Left ventricle myocardium inferior (tissue), 1 donor: Measurements from ENCODE around the gene ATN1. TPM values are rescaled to one million over a fixed set of nuclear protein-coding genes. Genes with fewer than 3 reads are reported as not detected.

ENCODE experiments used
- DNase-seq: peaks from one replicate; pipeline ENCODE4 v3.0.0-alpha.2; 2020
- H3K27ac ChIP-seq: fragments of 200-600 bp; replicated peaks from 2 replicates; pipeline ENCODE4 v1.8.0; 2021
- H3K27me3 ChIP-seq: fragments of 200-600 bp; 2 replicates; pipeline ENCODE4 v1.8.0; 2021; ENCODE audit warnings: low read depth
- H3K36me3 ChIP-seq: fragments of 200-600 bp; 2 replicates; pipeline ENCODE4 v1.8.0; 2021
- H3K4me1 ChIP-seq: fragments of 200-600 bp; 2 replicates; pipeline ENCODE4 v1.8.0; 2021
- H3K4me3 ChIP-seq: fragments of 200-600 bp; 2 replicates; pipeline ENCODE4 v1.8.0; 2021; ENCODE audit warnings: mild to moderate bottlenecking, moderate library complexity
- H3K9me3 ChIP-seq: fragments of 200-600 bp; replicated peaks from 2 replicates; pipeline ENCODE4 v1.8.0; 2021
- intact Hi-C: fragments of 100-400 bp; cut with micrococcal nuclease; formaldehyde crosslinking; loops from one replicate; pipeline ENCODE4 v1.11.0; 2022
- total RNA-seq: library from RNA; stranded (reverse); fragmentation: NEBNext Ultra II Directional; extraction: Animal tissue kit (Norgen Biotek cat#: 25700); gene quantifications from one replicate; pipeline ENCODE4 v1.2.1, GENCODE V29; 2021
- TF ChIP-seq, protein P1 (sequence below): fragments of 200-600 bp; IDR thresholded peaks from 2 replicates; pipeline ENCODE4 v1.8.0; 2021; ENCODE audit warnings: antibody characterized with exemption, mild to moderate bottlenecking, borderline replicate concordance
- donor health status: DM: no; HTN: yes; CAD: no; lungs with severe emphysema.

The ATN1 gene
- total RNA-seq, 1 donor from 2014 or later = 71.4 TPM

DNA sequence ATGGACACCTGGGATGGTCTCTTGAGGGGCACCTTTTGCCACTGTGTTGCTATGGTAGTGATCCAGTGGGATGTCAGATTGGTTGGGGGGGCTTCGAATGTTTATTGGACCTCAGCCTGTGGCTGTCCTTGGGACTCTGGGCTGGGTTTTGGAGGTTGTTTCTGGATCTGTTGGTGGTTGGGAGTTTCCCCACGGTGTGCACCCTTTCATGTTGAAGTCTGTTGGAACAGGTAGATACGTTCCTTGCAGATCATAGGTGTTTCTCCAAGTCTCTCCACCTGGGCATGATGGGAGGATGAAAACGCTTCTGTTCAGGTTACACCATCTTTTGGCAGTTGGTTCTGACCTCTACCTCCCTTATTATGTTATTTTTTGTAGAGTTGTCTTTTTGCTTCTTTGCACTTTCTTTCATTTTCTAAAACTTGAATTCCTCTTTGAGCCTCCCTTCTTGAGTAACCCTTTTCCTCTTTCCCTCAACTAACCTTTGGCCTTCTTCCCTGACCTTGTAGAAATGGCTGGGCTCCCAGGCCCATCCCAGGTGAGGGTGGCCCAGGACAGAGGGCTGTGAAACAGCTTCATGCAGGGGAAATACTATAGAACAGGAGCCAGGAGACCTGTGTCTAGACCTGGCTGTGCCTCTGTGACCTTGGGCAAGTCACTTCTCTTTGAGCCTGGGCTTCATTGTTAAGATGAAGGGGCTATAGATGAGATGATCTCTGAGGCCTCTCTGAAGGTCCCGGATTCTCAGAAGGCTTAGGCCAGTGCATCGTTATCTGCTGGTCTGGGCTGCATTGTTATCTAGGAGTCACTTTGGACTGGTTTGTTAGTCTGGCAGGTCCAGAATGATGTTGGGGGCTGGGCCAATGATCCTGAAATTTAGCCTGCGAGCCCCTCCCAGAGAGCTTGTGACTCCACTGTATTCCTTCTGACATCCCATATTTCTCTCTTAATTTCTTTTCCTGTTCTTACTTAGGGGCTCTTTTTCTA, 2.0 kb downstream of the ATN1 start:
- intact Hi-C loops = no loop called here
- H3K27me3 ChIP-seq = no peaks in the 10 kb centered on the region
- H3K9me3 ChIP-seq = no peaks in the 10 kb centered on the region
- DNase-seq = no peak
- H3K4me1 ChIP-seq = peaks cover 94% of the 10 kb centered on the region
- peaks cover 1% of the 10 kb centered on the region for H3K36me3 ChIP-seq
- peak overlapping the region; percentile 97 for H3K27ac ChIP-seq
- peak overlapping the region; percentile 92 for H3K4me3 ChIP-seq
- TF ChIP-seq, protein P1, sequence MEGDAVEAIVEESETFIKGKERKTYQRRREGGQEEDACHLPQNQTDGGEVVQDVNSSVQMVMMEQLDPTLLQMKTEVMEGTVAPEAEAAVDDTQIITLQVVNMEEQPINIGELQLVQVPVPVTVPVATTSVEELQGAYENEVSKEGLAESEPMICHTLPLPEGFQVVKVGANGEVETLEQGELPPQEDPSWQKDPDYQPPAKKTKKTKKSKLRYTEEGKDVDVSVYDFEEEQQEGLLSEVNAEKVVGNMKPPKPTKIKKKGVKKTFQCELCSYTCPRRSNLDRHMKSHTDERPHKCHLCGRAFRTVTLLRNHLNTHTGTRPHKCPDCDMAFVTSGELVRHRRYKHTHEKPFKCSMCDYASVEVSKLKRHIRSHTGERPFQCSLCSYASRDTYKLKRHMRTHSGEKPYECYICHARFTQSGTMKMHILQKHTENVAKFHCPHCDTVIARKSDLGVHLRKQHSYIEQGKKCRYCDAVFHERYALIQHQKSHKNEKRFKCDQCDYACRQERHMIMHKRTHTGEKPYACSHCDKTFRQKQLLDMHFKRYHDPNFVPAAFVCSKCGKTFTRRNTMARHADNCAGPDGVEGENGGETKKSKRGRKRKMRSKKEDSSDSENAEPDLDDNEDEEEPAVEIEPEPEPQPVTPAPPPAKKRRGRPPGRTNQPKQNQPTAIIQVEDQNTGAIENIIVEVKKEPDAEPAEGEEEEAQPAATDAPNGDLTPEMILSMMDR = no peak

- no peak overlapping the region for H3K4me3 ChIP-seq
- TF ChIP-seq, protein P1 = no peak
- no peaks in the 10 kb centered on the region for H3K27me3 ChIP-seq
- H3K27ac ChIP-seq = peak overlapping the region; percentile 97
- H3K9me3 ChIP-seq = no peaks in the 10 kb centered on the region
- H3K36me3 ChIP-seq = peaks cover 16% of the 10 kb centered on the region
- H3K4me1 ChIP-seq = peaks cover 95% of the 10 kb centered on the region
- DNase-seq = no peak
- intact Hi-C loops = no loop called here
Observed at GRCh38 chr12:6932766-6933165, 5.0 kb downstream of the ATN1 start.

GRCh38 chr12:6934110-6934509, 6.4 kb downstream of the ATN1 start:
- TF ChIP-seq, protein P1 = no peak
- DNase-seq = peak; percentile 54
- no peaks in the 10 kb centered on the region for H3K27me3 ChIP-seq
- peak overlapping the region; percentile 24 for H3K4me3 ChIP-seq
- intact Hi-C loops = no loop called here
- peak overlapping the region; percentile 97 for H3K27ac ChIP-seq
- H3K9me3 ChIP-seq = no peaks in the 10 kb centered on the region
- peaks cover 16% of the 10 kb centered on the region for H3K36me3 ChIP-seq
- H3K4me1 ChIP-seq = peaks cover 96% of the 10 kb centered on the region

DNA sequence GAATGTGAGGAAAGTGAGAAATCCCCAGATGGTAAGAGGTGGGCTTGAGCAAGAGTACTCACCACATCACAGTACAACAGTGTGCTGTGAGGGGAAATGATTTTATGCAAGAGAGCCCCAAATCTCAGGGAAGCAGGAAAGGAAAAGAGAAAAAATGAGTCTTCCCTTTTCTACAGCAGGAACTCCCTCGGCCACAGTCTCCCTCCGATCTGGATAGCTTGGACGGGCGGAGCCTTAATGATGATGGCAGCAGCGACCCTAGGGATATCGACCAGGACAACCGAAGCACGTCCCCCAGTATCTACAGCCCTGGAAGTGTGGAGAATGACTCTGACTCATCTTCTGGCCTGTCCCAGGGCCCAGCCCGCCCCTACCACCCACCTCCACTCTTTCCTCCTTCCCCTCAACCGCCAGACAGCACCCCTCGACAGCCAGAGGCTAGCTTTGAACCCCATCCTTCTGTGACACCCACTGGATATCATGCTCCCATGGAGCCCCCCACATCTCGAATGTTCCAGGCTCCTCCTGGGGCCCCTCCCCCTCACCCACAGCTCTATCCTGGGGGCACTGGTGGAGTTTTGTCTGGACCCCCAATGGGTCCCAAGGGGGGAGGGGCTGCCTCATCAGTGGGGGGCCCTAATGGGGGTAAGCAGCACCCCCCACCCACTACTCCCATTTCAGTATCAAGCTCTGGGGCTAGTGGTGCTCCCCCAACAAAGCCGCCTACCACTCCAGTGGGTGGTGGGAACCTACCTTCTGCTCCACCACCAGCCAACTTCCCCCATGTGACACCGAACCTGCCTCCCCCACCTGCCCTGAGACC, 7.8 kb downstream of the ATN1 start:
- DNase-seq = no peak
- H3K36me3 ChIP-seq = peaks cover 27% of the 10 kb centered on the region
- H3K27me3 ChIP-seq = no peaks in the 10 kb centered on the region
- H3K4me3 ChIP-seq = no peak overlapping the region
- peaks cover 96% of the 10 kb centered on the region for H3K4me1 ChIP-seq
- intact Hi-C loops = no loop called here
- H3K27ac ChIP-seq = peak overlapping the region; percentile 97
- no peaks in the 10 kb centered on the region for H3K9me3 ChIP-seq
- TF ChIP-seq, protein P1 = no peak

GRCh38 chr12:6936194-6936635, 8.5 kb downstream of the ATN1 start:
- intact Hi-C loops = no loop called here
- H3K27ac ChIP-seq = peak overlapping the region; percentile 97
- DNase-seq = no peak
- TF ChIP-seq, protein P1 = no peak
- H3K4me1 ChIP-seq = peaks cover 94% of the 10 kb centered on the region
- no peaks in the 10 kb centered on the region for H3K27me3 ChIP-seq
- peaks cover 32% of the 10 kb centered on the region for H3K36me3 ChIP-seq
- H3K9me3 ChIP-seq = no peaks in the 10 kb centered on the region
- H3K4me3 ChIP-seq = no peak overlapping the region
